Measurements from ENCODE around the gene CNST.
"Not testable (repeated sequence)": the region's sequence is repeated elsewhere in the genome, so short reads cannot be mapped to it uniquely, and the experiment has no call there.

CNST gene

DNA sequence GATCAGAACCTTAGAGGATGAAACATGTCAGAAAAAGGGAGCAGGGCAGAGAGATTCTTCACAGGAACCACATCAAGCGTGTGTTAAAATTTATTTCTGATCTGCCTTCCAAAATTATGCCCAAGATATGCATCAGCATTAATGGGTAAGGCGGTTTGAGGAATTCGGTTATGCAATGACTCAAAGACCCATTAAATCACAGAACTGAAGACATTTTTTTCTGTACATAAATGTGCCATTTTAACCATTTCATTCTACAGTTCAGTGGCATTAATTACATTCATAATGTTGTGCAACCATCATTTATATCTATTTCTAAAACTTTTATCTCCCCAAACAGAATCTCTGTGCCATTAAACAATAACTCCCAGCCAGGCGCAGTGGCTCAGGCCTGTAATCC lies 43.4 kb downstream of the CNST start:
- peaks cover 7% of the 10 kb centered on the region for H3K36me3 Mint-ChIP-seq
- H3K4me3 Mint-ChIP-seq, result no peak overlapping the region
- H3K27ac Mint-ChIP-seq, result peak overlapping the region; percentile 74
- H3K27me3 Mint-ChIP-seq, result no peaks in the 10 kb centered on the region
- H3K9me3 Mint-ChIP-seq (ENCODE audit: low read depth), result no peaks in the 10 kb centered on the region
- peaks cover 59% of the 10 kb centered on the region for H3K4me1 Mint-ChIP-seq (ENCODE audit: low read depth)

DNA sequence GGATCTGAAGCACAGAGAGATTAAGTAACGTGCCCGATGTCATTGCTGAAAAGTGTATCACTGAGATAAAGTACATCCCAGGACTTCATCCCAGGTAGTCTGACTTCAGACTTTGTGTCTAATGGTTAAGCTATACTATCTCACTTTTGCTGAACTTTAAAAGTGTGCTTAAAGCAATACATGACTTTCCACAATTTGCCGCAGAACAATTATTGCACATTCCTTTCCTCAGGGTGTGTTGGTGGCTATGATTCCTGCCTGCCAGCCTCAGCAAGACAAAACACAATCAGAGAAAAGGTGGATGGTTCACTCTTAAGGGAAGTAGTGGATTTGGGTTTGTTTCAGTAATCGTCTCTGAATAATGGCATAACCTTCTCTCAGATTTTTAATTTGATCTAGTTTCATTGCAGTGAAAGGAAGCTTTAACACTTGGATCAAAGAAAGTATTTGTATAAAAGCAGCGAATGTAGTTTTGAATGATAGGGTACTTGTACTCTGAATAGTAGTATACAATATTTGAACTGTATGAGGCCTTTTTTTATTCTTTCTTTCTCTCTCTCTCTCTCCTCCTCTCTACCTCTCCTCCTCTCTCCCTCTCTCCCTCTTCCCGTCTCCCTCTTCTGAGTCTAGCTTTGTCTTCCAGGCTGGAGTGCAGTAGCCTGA lies 47.0 kb downstream of the CNST start:
- H3K9me3 Mint-ChIP-seq (ENCODE audit: low read depth), result no peaks in the 10 kb centered on the region
- peaks cover 59% of the 10 kb centered on the region for H3K4me1 Mint-ChIP-seq (ENCODE audit: low read depth)
- no peak overlapping the region for H3K4me3 Mint-ChIP-seq
- H3K27me3 Mint-ChIP-seq, result no peaks in the 10 kb centered on the region
- peak overlapping the region; percentile 38 for H3K27ac Mint-ChIP-seq
- H3K36me3 Mint-ChIP-seq, result peaks cover 10% of the 10 kb centered on the region

- Mint-ChIP-seq H3K27ac (peak overlapping the region; percentile 10), H3K4me1 (ENCODE audit: low read depth) (peaks cover 22% of the 10 kb centered on the region), H3K4me3 (no peak overlapping the region), H3K27me3 (no peaks in the 10 kb centered on the region), H3K9me3 (ENCODE audit: low read depth) (no peaks in the 10 kb centered on the region), H3K36me3 (peaks cover 14% of the 10 kb centered on the region)
Observed at GRCh38 chr1:246617156-246617555, 50.9 kb downstream of the CNST start.

DNA sequence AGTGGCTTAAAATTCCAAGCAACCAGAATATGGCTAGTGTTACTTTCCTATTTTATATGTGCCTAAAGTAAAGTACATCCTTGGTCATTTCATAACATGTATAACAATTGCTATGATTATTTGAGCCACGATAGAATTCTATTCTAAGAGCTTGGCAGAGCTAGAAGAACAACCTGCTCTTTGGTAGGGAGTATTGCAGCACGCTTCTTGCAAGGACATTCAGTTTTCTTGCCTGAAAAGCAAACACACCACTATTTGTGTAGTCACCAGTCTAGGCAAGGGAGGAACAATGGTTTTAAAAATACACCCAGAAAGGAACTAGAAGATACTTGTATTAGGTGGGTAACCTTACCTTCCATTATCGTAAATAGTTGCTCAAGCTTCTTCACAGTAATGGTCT lies 51.5 kb downstream of the CNST start:
- H3K4me1 Mint-ChIP-seq (ENCODE audit: low read depth), result peaks cover 21% of the 10 kb centered on the region
- peak overlapping the region; percentile 13 for H3K27ac Mint-ChIP-seq
- H3K4me3 Mint-ChIP-seq, result no peak overlapping the region
- no peaks in the 10 kb centered on the region for H3K9me3 Mint-ChIP-seq (ENCODE audit: low read depth)
- H3K27me3 Mint-ChIP-seq, result no peaks in the 10 kb centered on the region
- H3K36me3 Mint-ChIP-seq, result peaks cover 18% of the 10 kb centered on the region

DNA sequence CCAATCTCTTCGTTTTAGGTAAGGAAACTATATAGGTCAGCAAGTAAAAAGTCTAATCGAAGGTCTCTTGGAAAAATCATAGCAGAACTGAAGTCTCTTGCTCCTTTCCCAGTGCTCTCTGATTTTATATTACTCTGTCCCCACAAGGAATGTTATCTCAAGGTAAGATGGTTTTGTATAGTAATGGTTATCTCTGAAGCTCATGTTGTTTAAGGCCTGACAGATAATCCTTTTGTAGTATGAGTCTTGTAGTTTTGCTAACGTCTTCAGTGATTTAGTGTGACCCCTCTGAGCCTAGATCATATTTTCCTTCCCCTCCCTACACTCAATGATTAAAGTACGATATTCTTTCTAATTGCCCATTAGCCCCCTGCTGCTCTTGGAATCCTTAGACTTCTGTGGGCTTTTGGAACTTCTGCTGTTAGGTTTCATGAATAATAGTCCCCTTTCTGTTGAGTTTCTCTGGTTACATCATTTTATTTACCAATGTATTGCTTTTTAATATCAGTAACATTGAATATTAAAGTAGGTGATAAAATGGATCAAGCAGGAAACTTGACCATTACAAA lies 52.1 kb downstream of the CNST start:
- H3K27ac Mint-ChIP-seq, result peak overlapping the region; percentile 13
- H3K4me1 Mint-ChIP-seq (ENCODE audit: low read depth), result peaks cover 16% of the 10 kb centered on the region
- H3K36me3 Mint-ChIP-seq, result peaks cover 18% of the 10 kb centered on the region
- no peaks in the 10 kb centered on the region for H3K9me3 Mint-ChIP-seq (ENCODE audit: low read depth)
- no peak overlapping the region for H3K4me3 Mint-ChIP-seq
- H3K27me3 Mint-ChIP-seq, result no peaks in the 10 kb centered on the region

DNA sequence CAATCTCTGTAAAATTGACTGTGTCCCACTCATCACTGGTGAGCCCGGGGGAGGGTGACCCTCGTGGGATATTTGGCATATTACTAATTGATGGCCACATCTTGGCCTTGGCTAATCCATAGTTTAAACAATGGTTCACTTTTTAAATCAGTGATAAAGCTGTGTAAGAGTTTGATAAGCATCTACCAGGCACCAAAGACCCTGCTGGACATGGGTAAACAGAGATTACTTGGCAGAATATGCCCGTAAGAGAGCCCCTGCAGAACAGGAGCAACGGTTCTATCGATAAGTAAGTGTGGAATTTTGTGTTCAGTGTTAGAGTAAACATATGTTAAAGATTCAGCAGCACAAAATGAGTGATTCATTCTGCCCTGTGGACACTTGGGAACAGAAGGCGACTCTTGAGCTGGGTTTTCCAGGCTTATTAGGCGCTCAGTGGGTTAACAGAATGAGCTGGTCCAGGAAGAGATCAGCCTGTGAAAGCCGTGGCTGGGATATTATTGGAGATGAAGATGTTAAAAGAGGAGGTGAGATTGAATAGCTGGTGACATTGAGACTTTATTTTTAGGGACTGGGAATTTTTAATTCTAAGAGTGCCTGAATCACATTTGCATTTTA lies 55.9 kb downstream of the CNST start:
- Mint-ChIP-seq H3K36me3 (peaks cover 23% of the 10 kb centered on the region), H3K27me3 (no peaks in the 10 kb centered on the region), H3K9me3 (ENCODE audit: low read depth) (no peaks in the 10 kb centered on the region), H3K27ac (peak overlapping the region; percentile 77), H3K4me3 (no peak overlapping the region), H3K4me1 (ENCODE audit: low read depth) (peaks cover 12% of the 10 kb centered on the region)

GRCh38 chr1:246624091-246624490 lies 57.8 kb downstream of the CNST start:
- Mint-ChIP-seq H3K9me3 (ENCODE audit: low read depth) (no peaks in the 10 kb centered on the region), H3K27ac (no peak overlapping the region), H3K4me1 (ENCODE audit: low read depth) (peaks cover 13% of the 10 kb centered on the region), H3K27me3 (no peaks in the 10 kb centered on the region), H3K36me3 (peaks cover 21% of the 10 kb centered on the region), H3K4me3 (no peak overlapping the region)

- Mint-ChIP-seq H3K36me3 (peaks cover 12% of the 10 kb centered on the region), H3K27me3 (no peaks in the 10 kb centered on the region), H3K9me3 (ENCODE audit: low read depth) (no peaks in the 10 kb centered on the region), H3K4me3 (no peak overlapping the region), H3K27ac (no peak overlapping the region), H3K4me1 (ENCODE audit: low read depth) (peaks cover 15% of the 10 kb centered on the region)
Observed at GRCh38 chr1:246629030-246629429, 62.8 kb downstream of the CNST start.

DNA sequence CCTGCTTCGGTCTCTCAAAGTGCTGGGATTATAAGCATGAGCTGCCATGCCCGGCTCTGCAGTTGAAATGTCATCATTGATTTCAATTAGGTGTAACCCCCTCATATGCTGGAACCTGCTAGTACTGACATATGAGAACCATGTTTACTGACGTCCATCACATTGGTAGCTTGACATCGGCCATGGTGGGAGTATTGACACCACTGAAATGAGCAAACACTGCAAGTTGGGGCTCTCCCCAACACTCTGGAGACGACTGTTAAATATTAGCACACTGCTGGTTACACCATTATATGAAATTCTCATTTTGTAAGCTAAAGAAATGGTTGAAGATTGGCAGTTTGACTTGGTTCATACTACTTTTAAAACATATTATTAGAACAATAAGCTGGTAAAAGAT lies 63.7 kb downstream of the CNST start:
- Mint-ChIP-seq H3K4me3 (no peak overlapping the region), H3K27me3 (no peaks in the 10 kb centered on the region), H3K27ac (peak overlapping the region; percentile 16), H3K4me1 (ENCODE audit: low read depth) (peaks cover 13% of the 10 kb centered on the region), H3K36me3 (peaks cover 12% of the 10 kb centered on the region), H3K9me3 (ENCODE audit: low read depth) (no peaks in the 10 kb centered on the region)

- no peak overlapping the region for H3K27ac Mint-ChIP-seq
- H3K9me3 Mint-ChIP-seq (ENCODE audit: low read depth), result no peaks in the 10 kb centered on the region
- peaks cover 13% of the 10 kb centered on the region for H3K4me1 Mint-ChIP-seq (ENCODE audit: low read depth)
- no peaks in the 10 kb centered on the region for H3K27me3 Mint-ChIP-seq
- peaks cover 12% of the 10 kb centered on the region for H3K36me3 Mint-ChIP-seq
- H3K4me3 Mint-ChIP-seq, result no peak overlapping the region
Observed at GRCh38 chr1:246631426-246631825, 65.2 kb downstream of the CNST start.

GRCh38 chr1:246632281-246633168 lies 66.3 kb downstream of the CNST start:
- H3K36me3 Mint-ChIP-seq, result peaks cover 7% of the 10 kb centered on the region
- no peak overlapping the region for H3K4me3 Mint-ChIP-seq
- H3K27me3 Mint-ChIP-seq, result no peaks in the 10 kb centered on the region
- peak overlapping the region; percentile 70 for H3K27ac Mint-ChIP-seq
- H3K4me1 Mint-ChIP-seq (ENCODE audit: low read depth), result peaks cover 6% of the 10 kb centered on the region
- H3K9me3 Mint-ChIP-seq (ENCODE audit: low read depth), result no peaks in the 10 kb centered on the region

DNA sequence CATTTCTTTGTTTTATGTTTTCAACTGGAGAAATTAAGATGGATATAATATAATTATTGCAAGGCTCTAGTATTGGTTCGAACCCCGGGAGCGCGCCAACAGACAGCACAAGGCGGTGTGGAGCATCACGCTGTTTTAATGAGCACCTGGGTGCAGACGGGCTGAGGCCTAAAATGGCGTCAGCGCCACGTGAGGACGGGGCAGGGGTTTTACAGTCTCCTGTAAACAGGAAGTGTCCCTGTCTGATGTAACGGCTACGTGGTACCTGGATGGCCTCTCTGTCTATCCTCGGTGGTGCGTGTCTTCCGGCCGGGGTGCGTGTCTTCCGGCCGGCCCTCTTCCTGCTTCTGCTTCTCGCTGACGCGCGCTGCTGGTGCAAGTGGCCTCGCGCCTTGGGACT lies 68.4 kb downstream of the CNST start:
- not testable (repeated sequence) for H3K27ac Mint-ChIP-seq; H3K4me3 Mint-ChIP-seq; H3K4me1 Mint-ChIP-seq (ENCODE audit: low read depth); H3K9me3 Mint-ChIP-seq (ENCODE audit: low read depth); H3K27me3 Mint-ChIP-seq; H3K36me3 Mint-ChIP-seq

- Mint-ChIP-seq H3K9me3 (ENCODE audit: low read depth) (no peaks in the 10 kb centered on the region), H3K27me3 (no peaks in the 10 kb centered on the region), H3K36me3 (peaks cover 7% of the 10 kb centered on the region), H3K4me1 (ENCODE audit: low read depth) (peaks cover 9% of the 10 kb centered on the region), H3K4me3 (no peak overlapping the region), H3K27ac (no peak overlapping the region)
Observed at GRCh38 chr1:246638941-246639655, 72.8 kb downstream of the CNST start.

DNA sequence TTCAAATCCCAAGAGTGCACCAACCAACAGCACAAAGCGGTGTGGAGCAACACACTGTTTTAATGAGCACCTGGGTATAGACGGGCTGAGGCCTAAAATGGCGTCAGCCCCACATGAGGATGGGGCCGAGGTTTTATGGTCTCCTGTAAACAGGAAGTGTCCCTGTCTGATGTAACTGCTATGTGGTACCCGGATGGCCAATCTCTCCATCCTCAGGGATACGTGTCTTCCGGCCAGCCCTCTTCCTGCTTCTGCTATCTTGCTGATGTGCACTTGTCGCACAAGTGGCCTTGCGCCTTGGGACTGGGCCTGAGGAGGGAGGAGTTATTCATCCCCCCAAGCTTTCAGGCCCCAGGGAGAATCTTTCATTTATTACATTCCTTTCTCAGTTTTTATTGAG lies 73.5 kb downstream of the CNST start:
- Mint-ChIP-seq H3K36me3 (peaks cover 5% of the 10 kb centered on the region), H3K4me3 (no peak overlapping the region), H3K4me1 (ENCODE audit: low read depth) (peaks cover 7% of the 10 kb centered on the region), H3K27me3 (no peaks in the 10 kb centered on the region), H3K9me3 (ENCODE audit: low read depth) (no peaks in the 10 kb centered on the region), H3K27ac (peak overlapping the region; percentile 22)

Data from activated naive CD8-positive, alpha-beta T cell (primary cell).